Upper lobe of right lung (tissue), 1 donor: ENCODE results near the gene UBR4. TPM values are rescaled to one million over a fixed set of nuclear protein-coding genes. Genes with fewer than 3 reads are reported as not detected.
"Not testable (repeated sequence)": the region's sequence is repeated elsewhere in the genome, so short reads cannot be mapped to it uniquely, and the experiment has no call there.

Source experiments
- ATAC-seq: fragments of 200-7000 bp; cut with Tn5 transposase; one replicate; pipeline ENCODE4 v1.9.1; 2020; ENCODE audit warnings: mild to moderate bottlenecking, moderate library complexity
- DNase-seq: peaks from one replicate; pipeline ENCODE4 v3.0.0-alpha.2; 2020
- H3K27ac ChIP-seq: fragments of 200-600 bp; one replicate; pipeline ENCODE4 v1.8.0; 2022
- H3K27me3 ChIP-seq: fragments of 200-600 bp; one replicate; pipeline ENCODE4 v1.8.0; 2022; ENCODE audit warnings: mild to moderate bottlenecking
- H3K36me3 ChIP-seq: fragments of 200-600 bp; one replicate; pipeline ENCODE4 v1.8.0; 2022
- H3K4me1 ChIP-seq: fragments of 200-600 bp; one replicate; pipeline ENCODE4 v1.8.0; 2022
- H3K4me3 ChIP-seq: fragments of 200-600 bp; one replicate; pipeline ENCODE4 v1.8.0; 2022; ENCODE audit warnings: mild to moderate bottlenecking
- H3K9me3 ChIP-seq: fragments of 200-600 bp; one replicate; pipeline ENCODE4 v1.8.0; 2022
- intact Hi-C: fragments of 100-400 bp; cut with DNase I; formaldehyde crosslinking; loops from one replicate; pipeline ENCODE4 v1.11.0; 2022
- total RNA-seq: library from RNA; stranded (reverse); fragmentation: NEBNext Ultra II Directional; extraction: Animal tissue kit (Norgen Biotek cat#: 25700); gene quantifications from one replicate; pipeline ENCODE4 v1.2.1, GENCODE V29; 2021
- TF ChIP-seq, protein P1 (sequence below): fragments of 200-600 bp; IDR thresholded peaks from one replicate; pipeline ENCODE4 v1.8.0; 2022; ENCODE audit warnings: antibody characterized with exemption
- donor health status: DM: no; HTN: yes; CAD: no; lungs with severe emphysema.

Gene UBR4
- total RNA-seq, 1 donor from 2014 or later: 110 TPM

DNA sequence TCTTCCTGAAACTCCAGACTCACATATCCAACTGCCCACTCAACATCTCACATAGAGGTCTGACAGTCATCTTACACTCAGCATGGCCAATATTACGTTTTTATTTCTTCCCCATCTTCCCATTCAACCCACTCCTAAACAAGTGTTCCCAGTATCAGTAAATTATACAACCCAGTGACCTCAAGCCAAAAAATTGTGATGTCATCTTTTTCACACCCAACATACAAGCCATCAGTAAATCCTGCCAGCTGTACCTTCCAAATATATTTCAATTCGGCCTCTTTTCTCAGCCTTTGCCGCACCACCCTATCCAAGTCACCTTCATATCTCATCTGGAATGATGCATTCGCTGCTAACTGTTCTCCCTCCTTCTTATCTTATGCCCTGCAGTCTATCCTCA lies 19.6 kb downstream of the UBR4 start:
- Histone ChIP-seq H3K36me3 (peaks cover 100% of the 10 kb centered on the region), H3K4me1 (no peaks in the 10 kb centered on the region), H3K27me3 (no peaks in the 10 kb centered on the region), H3K27ac (no peak overlapping the region), H3K9me3 (no peaks in the 10 kb centered on the region), H3K4me3 (no peak overlapping the region)
- TF ChIP-seq, protein P1, sequence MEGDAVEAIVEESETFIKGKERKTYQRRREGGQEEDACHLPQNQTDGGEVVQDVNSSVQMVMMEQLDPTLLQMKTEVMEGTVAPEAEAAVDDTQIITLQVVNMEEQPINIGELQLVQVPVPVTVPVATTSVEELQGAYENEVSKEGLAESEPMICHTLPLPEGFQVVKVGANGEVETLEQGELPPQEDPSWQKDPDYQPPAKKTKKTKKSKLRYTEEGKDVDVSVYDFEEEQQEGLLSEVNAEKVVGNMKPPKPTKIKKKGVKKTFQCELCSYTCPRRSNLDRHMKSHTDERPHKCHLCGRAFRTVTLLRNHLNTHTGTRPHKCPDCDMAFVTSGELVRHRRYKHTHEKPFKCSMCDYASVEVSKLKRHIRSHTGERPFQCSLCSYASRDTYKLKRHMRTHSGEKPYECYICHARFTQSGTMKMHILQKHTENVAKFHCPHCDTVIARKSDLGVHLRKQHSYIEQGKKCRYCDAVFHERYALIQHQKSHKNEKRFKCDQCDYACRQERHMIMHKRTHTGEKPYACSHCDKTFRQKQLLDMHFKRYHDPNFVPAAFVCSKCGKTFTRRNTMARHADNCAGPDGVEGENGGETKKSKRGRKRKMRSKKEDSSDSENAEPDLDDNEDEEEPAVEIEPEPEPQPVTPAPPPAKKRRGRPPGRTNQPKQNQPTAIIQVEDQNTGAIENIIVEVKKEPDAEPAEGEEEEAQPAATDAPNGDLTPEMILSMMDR: no peak
- DNase-seq (no peak), ATAC-seq (no peak)
- intact Hi-C loops: no loop called here

DNA sequence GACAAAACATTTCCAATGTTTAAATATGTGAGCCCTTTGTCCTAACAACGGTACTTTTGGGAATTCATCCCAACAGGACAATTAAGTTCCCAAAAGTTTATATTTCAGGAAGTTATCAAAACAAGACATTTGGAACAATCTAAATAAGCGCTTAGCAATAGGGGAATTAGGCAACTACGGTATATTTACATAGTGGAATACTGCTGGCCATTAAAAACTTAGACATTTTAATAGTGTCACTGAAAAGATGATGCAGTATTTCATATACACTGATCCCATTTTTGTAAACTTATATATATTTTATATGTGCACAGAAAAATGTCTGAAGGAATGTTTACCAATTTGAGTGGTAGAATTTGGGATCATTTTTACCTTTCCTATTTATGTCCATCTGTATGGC lies 20.8 kb downstream of the UBR4 start:
- TF ChIP-seq, protein P1: no peak
- no peak for DNase-seq
- no peak for ATAC-seq
- H3K4me1 ChIP-seq: no peaks in the 10 kb centered on the region
- no peaks in the 10 kb centered on the region for H3K9me3 ChIP-seq
- intact Hi-C loops: no loop called here
- no peak overlapping the region for H3K4me3 ChIP-seq
- H3K27me3 ChIP-seq: no peaks in the 10 kb centered on the region
- peaks cover 100% of the 10 kb centered on the region for H3K36me3 ChIP-seq
- H3K27ac ChIP-seq: no peak overlapping the region

DNA sequence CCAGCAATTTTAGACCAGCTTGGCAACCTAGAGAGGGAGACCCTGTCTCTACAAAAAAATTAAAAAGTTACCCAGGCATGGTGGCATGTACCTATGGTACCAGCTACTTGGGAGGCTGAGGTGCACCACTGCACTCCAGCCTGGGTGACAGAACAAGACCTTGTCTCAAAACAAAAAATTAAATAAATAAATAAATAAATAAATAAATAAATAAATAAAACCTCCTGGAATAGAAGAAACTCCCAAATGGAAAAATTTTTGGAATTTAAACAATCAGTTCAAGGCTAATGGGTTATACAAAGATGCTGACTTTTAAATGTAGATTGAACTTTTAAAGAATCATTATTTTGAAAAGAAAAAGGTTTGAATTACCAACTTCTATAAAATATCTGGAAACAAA lies 22.2 kb downstream of the UBR4 start:
- Histone ChIP-seq H3K27me3 (no peaks in the 10 kb centered on the region), H3K4me3 (no peak overlapping the region), H3K27ac (no peak overlapping the region), H3K36me3 (peaks cover 100% of the 10 kb centered on the region), H3K4me1 (no peaks in the 10 kb centered on the region), H3K9me3 (no peaks in the 10 kb centered on the region)
- intact Hi-C loops: no loop called here
- DNase-seq (no peak), ATAC-seq (no peak)
- TF ChIP-seq, protein P1: no peak

DNA sequence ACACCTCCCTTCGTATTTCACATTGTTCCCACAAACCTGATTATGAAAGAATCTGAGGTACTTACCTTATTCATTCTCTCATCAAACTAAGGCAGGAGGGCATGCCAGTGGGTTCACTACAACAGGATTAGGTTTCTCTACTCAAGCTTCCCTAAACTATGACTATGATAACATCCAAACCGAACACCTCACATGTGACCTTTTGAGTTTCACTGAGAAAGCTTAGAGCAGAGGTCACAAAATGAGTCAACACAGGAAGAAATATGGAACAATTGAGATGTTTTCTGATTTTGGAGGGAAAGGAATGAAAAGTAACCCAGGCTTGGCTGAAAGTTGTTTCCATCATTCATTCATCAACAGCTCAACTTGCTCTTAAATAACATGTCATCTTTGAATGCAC lies 24.1 kb downstream of the UBR4 start:
- H3K27ac ChIP-seq: no peak overlapping the region
- TF ChIP-seq, protein P1: no peak
- no peak overlapping the region for H3K4me3 ChIP-seq
- ATAC-seq: no peak
- H3K9me3 ChIP-seq: no peaks in the 10 kb centered on the region
- no peaks in the 10 kb centered on the region for H3K4me1 ChIP-seq
- DNase-seq: no peak
- intact Hi-C loops: no loop called here
- peaks cover 100% of the 10 kb centered on the region for H3K36me3 ChIP-seq
- H3K27me3 ChIP-seq: no peaks in the 10 kb centered on the region

DNA sequence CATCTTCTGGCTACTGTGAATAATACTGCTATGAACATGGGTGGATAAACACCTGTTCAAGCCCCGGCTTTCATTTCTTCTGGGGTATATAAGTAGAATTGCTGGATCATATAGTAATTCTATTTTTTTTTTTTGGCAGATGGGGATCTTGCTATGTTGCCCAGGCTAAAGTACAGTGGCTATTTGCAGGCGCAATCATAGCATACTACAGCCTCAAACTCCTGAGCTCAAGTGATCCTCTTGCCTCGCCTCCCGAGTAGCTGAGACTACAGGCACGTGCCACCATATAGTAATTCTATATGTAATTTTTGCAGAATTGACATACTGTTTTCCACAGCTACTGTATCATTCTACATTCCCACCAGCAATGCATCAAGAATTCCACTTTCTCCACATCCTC lies 27.8 kb downstream of the UBR4 start:
- Histone ChIP-seq H3K4me3 (no peak overlapping the region), H3K4me1 (no peaks in the 10 kb centered on the region), H3K9me3 (no peaks in the 10 kb centered on the region), H3K27ac (no peak overlapping the region), H3K27me3 (no peaks in the 10 kb centered on the region), H3K36me3 (peaks cover 96% of the 10 kb centered on the region)
- ATAC-seq (no peak), DNase-seq (no peak)
- TF ChIP-seq, protein P1: no peak
- intact Hi-C loops: no loop called here

DNA sequence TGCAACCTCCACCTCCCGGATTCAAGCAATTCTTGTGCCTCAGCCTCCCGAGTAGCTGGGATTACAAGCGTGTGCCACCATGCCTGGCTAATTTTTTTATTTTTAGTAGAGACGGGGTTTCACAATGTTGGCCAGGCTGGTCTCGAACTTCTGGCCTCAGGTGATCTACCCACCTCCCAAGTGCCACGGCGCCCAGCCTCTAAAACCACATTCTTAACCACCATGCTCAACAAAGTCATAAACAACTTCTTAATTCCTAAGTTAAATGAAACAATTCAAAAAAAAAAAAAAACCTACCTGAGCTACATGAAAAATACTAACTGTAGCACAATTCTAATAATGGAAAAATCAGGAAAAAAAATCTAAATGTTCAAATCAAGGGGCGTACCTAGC lies 29.8 kb downstream of the UBR4 start:
- H3K27me3 ChIP-seq, H3K4me3 ChIP-seq, DNase-seq, H3K9me3 ChIP-seq, intact Hi-C loops, ATAC-seq, H3K4me1 ChIP-seq, H3K27ac ChIP-seq: not testable (repeated sequence)
- peaks cover 96% of the 10 kb centered on the region for H3K36me3 ChIP-seq
